GM19324 (cell line): ENCODE data around the gene SCTR.
A peak's percentile ranks its signal among the peaks of the same experiment; 100 is the strongest.

Experiments used
- ATAC-seq: cut with Tn5 transposase; IDR thresholded peaks from one replicate; pipeline ENCODE4 v1.9.1; 2021; ENCODE audit warnings: mild to moderate bottlenecking, moderate library complexity; ENCODE audit not compliant: unreplicated experiment, low FRiP score

SCTR gene

DNA sequence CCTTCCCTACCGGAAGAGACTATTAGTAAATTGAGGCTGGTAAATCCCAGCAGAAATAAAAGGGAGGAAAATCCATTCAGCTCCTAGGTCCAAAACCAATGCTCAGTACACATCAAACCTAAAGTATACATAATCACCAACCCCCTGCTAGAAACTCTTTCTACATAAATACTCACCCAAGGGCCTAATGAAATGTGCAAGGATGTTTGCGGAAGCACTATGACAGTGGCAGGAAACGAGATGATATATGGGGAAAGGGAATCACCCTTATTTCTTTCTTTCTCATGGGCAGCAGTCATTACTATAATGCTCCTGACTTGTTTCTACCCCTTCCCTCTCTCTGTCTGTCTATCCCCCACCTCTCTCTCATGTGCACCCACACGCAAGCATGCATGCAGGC lies 1.3 kb upstream of the SCTR start:
- ATAC-seq: no peak

- ATAC-seq: no peak
Measured at GRCh38 chr2:119523383-119523951, 816 bp downstream of the SCTR start.

DNA sequence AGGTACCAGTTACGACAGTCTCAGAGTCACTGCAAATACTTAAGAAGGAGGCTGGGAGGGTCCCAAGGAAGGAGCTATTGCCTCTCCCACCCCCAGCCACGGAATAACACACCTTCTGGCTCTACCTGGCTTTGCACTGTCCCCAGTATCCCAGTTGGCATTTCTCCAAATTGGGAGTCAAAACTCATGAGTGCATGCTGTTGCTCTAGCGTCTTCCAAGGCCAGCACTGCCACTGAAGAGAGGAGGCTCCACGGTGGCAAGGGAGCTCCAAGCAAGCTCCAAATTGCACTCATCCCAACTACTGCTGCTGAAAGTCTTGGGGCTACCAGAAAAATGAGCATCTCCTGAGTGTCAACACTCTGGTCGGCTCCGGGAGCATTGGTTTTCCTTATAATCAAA lies 1.6 kb downstream of the SCTR start:
- ATAC-seq: no peak

DNA sequence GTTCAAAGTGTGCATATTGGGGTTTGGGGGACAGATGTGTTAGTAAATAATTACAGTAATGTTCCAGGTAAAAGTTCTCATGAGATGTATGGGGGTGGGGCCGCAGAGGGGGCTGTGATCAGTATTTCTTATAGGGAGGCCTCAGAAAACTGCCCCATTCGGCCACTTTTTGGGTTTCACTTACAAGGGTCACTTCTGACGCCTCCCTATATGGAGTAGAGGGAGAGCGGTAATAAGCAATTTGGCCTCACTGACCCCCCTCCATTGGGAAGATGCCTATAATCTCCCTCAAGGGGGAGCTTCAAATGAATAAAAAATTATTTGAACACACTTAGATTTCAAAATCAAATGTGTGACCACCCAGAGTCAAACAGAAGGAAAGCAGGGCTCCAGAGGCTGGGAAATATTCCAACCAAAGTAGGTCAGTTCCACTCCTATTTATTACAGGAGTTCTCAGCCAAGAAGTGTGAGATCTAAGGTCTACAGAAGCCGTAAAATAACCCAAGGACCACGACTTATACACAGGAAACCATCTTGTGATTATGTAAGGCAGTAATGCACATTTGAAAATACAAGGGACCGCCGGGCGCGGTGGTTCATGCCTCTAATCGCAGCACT lies 2.7 kb downstream of the SCTR start:
- ATAC-seq: no peak

DNA sequence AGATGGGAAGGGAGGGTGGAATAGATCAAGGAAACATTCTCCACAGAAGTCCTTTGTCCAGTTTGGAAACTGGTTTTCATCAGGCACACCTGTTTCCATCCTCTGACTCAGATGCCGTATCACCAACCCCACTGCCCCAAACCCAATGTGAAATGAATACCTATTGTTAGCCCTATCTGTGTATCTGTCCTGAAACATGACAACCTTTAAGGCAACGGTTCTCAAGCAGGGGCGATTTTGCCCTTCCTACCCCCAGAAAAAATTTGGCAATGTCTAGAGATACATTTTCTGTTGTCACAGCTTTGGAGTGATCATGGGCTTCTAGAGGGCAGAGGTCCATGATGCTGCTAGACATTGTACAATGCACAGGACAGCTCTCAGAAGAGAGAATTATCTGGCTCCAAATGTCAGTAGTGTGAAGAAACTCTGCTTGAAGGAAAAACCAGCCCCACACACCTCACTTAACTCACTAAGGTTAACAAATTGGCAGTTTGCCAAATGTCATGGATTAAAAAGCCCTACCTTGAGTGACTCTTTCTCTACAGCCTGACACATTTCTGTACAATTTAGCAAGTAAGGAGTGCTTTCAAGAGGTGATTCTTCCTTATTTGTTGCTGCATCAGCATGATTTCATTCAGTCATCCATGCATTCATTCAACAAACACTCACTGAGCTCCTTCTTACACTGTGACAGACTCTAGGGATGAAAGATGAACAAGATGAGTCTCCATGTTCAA lies 3.4 kb downstream of the SCTR start:
- no peak for ATAC-seq

- no peak for ATAC-seq
Measured at GRCh38 chr2:119519057-119519408, 5.2 kb downstream of the SCTR start.

DNA sequence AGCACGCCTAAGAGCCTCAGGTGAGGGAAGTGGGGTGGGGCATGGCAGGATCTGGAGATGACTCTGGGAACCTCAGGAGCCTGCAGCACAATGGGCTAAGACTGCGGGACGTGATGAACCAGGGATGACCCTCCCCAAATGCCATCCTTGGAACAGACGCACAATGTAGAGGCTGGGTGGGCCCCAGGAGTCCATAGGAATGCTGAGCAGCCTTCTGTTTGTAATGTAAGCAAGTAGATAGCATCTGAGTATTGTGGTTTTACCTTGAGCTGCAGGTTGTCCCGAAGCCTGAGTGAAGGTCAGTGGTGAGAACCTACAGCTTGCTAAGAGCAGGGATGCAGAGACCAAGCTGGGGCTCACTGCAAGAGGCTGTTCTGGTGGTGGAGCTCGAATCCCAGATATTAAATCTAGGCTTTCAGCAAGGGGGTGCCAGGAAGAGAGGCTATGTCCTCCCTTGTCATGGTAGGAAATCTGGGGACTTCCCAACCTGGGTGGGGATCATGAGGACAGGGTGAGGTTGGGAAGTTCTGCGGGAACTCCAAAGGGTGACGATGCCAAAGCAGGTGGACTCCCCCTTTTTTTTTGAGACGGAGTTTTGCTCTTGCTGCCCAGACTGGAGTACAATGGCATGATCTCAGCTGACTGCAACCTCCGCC lies 5.8 kb downstream of the SCTR start:
- ATAC-seq: no peak

DNA sequence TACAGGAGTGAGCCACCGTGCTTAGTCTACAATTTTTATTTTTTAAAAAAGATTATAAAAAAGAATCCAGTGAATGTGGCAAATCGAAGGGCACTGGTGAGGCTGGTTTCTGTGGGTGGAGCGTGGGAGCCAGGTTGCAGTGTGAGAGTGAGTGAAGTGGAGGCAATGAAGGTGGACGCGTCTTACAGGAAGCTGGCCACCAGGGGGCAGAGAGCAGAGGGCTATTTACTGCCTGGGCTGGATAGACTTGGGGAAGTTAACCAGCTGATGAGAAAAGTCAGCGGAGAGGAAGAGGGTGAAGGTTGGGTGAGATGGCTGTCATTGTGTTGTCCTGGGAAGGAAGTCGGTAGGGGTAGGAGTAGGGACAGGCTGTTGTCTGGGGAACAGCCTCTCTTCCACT lies 6.8 kb downstream of the SCTR start:
- ATAC-seq: peak; percentile 83

DNA sequence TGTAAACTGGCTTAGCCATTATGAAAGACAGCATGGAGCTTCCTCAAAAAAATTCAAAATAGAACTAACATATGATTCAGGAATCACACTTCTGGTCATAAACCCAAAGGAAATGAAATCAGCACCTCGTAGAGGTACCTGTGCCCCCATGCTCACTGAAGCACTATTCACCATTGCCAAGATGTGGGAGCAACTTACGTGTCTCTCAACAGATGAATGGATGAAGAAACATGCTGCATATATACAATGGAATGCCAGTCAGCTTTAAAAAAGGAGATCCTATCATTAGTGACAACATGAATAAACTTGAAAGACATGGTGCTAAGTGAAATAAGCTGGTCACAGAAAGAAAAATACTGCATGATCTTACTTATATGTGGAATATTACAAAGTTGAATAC lies 8.2 kb downstream of the SCTR start:
- no peak for ATAC-seq

GRCh38 chr2:119513832-119514231 lies 10.5 kb downstream of the SCTR start:
- no peak for ATAC-seq

DNA sequence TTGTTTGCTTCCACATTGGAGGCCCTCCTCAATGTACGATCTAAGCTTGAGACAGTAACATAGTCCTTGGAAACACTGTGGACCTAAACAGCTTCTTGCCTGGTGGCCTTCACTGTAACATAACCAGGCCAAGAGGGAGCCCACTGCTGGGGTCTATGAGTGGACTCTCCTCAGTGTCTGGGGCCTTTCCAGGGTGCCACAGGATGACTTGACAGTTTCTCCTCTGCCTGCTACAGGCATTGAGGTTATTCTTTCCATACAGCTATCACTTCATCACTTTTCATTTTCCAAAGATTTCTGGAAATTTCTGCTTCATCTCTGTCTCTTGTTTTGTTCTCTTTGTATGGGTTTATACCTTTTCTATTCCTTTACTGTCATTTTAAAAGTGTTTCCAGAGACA lies 11.3 kb downstream of the SCTR start:
- no peak for ATAC-seq

DNA sequence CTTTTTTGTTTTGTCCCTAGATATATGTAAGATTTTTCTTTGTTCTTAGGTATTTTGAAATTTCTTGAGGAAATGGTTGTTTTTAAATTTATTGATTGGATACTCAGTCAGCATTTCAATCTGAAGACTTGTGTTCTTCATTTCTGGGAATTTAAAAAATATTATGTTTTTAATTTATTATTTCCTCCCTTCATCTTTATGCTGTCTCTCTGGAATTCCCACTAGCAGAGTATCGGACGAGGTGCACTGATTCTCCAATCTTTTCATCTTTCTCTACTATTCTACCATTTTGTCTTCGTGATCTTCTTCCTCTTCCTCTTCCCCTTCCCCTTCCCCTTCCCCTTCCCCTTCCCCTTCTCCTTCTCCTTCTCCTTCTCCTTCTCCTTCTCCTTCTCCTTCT lies 12.3 kb downstream of the SCTR start:
- no peak for ATAC-seq

GRCh38 chr2:119508756-119509155 lies 15.5 kb downstream of the SCTR start:
- ATAC-seq: no peak

DNA sequence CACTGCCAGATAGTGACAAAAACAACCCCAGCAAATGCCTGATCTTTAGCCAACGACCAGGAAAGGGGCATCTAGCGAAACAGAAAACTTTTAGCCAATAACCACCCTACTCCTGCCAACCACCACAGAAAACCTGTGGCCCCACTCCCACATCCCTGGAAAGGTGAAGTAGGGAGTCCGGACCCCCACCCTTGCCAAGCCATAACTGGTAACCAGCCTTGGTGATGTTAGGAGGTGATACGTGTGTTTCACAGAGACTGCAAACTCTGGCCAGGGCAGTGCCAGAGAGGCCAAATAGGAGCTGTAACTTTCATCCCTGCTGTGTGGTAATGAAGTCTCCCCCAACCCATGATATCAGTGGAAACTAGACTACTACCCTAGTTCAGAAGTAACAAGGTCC lies 27.6 kb downstream of the SCTR start:
- no peak for ATAC-seq

GRCh38 chr2:119495948-119496347 lies 28.3 kb downstream of the SCTR start:
- ATAC-seq: no peak

DNA sequence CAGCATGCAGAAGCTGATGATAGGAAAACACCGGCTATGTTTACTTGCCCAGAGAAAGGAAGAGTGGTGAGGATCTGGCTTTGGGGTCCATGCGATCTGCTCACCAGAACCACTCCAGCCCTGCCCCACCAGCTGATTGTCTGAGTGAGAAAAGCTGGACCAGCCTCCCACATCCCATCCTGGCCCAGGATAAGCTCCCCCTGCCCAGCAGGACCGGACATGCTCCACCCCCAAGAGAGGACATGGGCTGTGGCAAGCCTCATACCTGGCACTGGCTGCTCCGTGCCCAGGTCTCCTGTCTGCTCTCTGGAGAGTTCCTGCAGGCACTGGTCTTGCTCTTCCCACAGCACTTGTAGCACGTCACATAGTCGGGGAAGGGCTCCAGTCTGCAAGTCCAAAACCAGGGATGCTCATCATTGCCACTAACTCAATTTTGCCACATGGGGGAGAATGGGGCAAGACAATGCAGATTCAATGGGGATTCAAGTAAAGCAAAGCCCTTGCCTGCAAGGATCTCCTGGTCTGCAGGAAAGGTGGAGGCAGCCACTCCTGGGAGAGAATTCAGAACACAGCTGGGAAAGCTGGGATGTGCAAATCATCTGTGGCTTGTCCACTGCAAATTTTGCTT lies 30.0 kb downstream of the SCTR start:
- ATAC-seq: no peak

DNA sequence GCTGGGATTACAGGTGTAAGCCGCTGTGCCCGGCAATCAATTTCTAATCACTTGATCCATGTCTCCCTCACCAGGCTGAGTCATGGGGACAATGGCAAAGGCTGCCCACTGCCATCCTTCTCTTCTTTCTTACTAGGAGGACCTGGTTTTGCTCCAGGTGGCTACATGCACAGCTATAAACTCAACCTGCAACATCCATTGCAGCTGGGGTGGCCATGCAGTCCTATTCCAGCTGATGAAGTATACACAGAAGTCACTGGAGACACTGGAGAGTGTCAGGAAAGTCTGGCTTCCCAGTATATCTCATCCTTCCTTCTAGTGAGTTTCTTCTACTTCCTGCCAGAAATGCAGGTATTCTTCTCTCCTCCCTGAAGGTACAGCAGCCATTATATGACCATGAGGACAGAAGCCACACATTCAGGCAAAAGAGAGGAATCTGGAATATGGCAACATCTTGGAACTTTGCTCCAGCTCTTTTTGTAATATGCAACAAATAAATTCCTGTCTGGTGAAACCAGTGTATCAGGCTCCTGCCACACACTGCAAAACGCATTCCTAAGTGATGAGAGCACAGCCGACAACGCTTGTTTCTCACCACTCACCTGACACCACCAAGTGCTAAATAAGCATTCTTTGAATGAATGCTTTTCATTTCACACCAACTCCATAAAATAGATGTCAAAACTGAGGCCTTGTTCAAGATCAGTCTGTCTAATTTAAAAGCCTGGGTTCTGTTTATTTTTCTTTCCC lies 32.3 kb downstream of the SCTR start:
- no peak for ATAC-seq

- no peak for ATAC-seq
Measured at GRCh38 chr2:119490653-119491195, 33.6 kb downstream of the SCTR start.

GRCh38 chr2:119490106-119490505 lies 34.2 kb downstream of the SCTR start:
- no peak for ATAC-seq

DNA sequence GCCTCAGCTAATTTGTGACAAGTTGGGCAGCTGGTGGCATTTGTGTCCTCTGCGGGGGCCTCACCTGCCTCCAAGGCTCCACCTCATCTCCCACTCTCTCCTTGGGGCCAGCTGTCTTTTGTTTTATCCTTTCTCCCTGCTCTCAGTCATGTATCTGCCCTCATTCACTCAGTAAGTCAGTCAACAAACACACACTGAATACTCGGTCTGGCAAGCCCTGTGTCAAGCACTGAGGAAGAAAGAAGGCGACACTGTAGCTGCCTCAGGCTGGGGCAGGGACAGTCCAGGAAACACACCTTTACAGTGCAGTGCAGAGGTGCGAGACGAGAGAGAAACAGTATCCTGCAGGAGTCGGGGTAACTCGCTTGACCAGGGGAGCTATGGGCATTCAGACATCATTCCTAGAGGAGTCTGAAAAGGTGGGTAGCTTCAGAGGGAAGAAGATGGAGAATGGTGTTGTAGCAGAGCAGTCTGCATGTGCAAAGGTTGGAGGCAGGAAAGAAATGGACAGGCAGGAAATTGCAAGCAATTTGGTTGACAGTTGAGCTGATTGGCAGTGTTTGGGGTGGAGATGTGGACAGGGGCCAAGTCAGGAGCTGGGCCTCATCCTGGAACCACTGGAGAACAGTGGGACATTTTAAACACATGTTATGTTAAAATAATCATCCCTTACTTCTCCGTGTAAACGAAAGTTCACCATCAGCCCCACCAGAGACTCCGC lies 34.9 kb downstream of the SCTR start:
- ATAC-seq: no peak
